Neural cell (in vitro differentiated cells): Measurements from ENCODE around the gene GPRC5A. TPM values are rescaled to one million over a fixed set of nuclear protein-coding genes. Genes with fewer than 3 reads are reported as not detected.

Experiments used
- H2AFZ ChIP-seq: fragments of 200-600, 300-800 bp; sonication (generic), shearing (Covaris generic); 2 replicates; pipeline ENCODE4 v1.6.0; 2014; ENCODE audit warnings: low read depth, mild to moderate bottlenecking, antibody characterized with exemption, low read length, moderate library complexity
- H3F3A ChIP-seq: fragments of 200-600 bp; shearing (Covaris generic); 2 replicates; pipeline ENCODE4 v1.6.1; 2016; ENCODE audit warnings: mild to moderate bottlenecking, moderate library complexity, mixed read lengths, antibody characterized with exemption, low read length; ENCODE audit not compliant: insufficient read depth, poor library complexity, severe bottlenecking
- H3K27ac ChIP-seq: fragments of 200-600, 300-800 bp; sonication (generic), shearing (Covaris generic); 2 replicates; pipeline ENCODE4 v1.5.1; 2014; ENCODE audit warnings: mild to moderate bottlenecking, low read length, moderate library complexity
- H3K27me3 ChIP-seq: fragments of 300-800, 200-600 bp; sonication (generic), shearing (Covaris generic); 2 replicates; pipeline ENCODE4 v1.6.0; 2014; ENCODE audit warnings: mild to moderate bottlenecking, low read depth, low read length, moderate library complexity; ENCODE audit not compliant: insufficient read depth
- H3K36me3 ChIP-seq: fragments of 300-800, 200-600 bp; sonication (generic), shearing (Covaris generic); 2 replicates; pipeline ENCODE4 v1.5.1; 2014; ENCODE audit warnings: mild to moderate bottlenecking, antibody characterized with exemption, low read length, moderate library complexity; ENCODE audit not compliant: insufficient read depth
- H3K4me2 ChIP-seq: fragments of 300-800, 200-600 bp; sonication (generic), shearing (Covaris generic); 2 replicates; pipeline ENCODE4 v1.6.0; 2014; ENCODE audit warnings: mild to moderate bottlenecking, low read length
- H3K4me3 ChIP-seq: fragments of 300-800, 200-600 bp; sonication (generic), shearing (Covaris generic); 2 replicates; pipeline ENCODE4 v1.5.1; 2014; ENCODE audit warnings: mild to moderate bottlenecking, low read length, moderate library complexity
- H3K79me2 ChIP-seq: fragments of 200-600 bp; shearing (Covaris generic); replicated peaks from 2 replicates; pipeline ENCODE4 v1.6.0; 2014; ENCODE audit warnings: mild to moderate bottlenecking, low read length, moderate library complexity; ENCODE audit not compliant: insufficient read depth
- H3K9ac ChIP-seq: fragments of 300-800, 200-600 bp; sonication (generic), shearing (Covaris generic); 2 replicates; pipeline ENCODE4 v1.6.1; 2016; ENCODE audit warnings: mild to moderate bottlenecking, low read length, mixed read lengths
- H3K9me2 ChIP-seq: fragments of 200-600 bp; shearing (Covaris generic); 2 replicates; pipeline ENCODE4 v1.6.1; 2016; ENCODE audit warnings: mild to moderate bottlenecking, low read length, mixed read lengths; ENCODE audit not compliant: insufficient read depth
- H3K9me3 ChIP-seq: fragments of 200-600, 300-800 bp; sonication (generic), shearing (Covaris generic); 2 replicates; pipeline ENCODE4 v1.6.1; 2016; ENCODE audit warnings: mild to moderate bottlenecking, mixed run types, low read length, moderate library complexity, mixed read lengths
- H4K20me1 ChIP-seq: fragments of 200-600 bp; shearing (Covaris generic); 2 replicates; pipeline ENCODE4 v1.6.1; 2016; ENCODE audit warnings: mild to moderate bottlenecking, mixed run types; ENCODE audit not compliant: insufficient read depth
- EP300 ChIP-seq: fragments of 450-650 bp; conservative IDR thresholded peaks from 2 replicates; pipeline ENCODE4 v1.6.1; 2014; ENCODE audit warnings: antibody characterized with exemption, mild to moderate bottlenecking, moderate library complexity; ENCODE audit not compliant: poor library complexity, severe bottlenecking
- EZH2 ChIP-seq: fragments of 200-600, 300-800 bp; shearing (Covaris generic), sonication (generic); IDR thresholded peaks from 2 replicates; pipeline ENCODE4 v1.6.1; 2014; ENCODE audit warnings: antibody characterized with exemption, low read length, borderline replicate concordance, mild to moderate bottlenecking; ENCODE audit not compliant: insufficient read depth, poor library complexity, severe bottlenecking
- MXI1 ChIP-seq: fragments of 450-650 bp; conservative IDR thresholded peaks from 2 replicates; pipeline ENCODE4 v1.6.1; 2014; ENCODE audit warnings: antibody characterized with exemption, mild to moderate bottlenecking; ENCODE audit not compliant: poor library complexity, severe bottlenecking
- POLR2AphosphoS5 ChIP-seq: IDR thresholded peaks from 2 replicates; pipeline ENCODE4 v1.6.1; 2012
- RAD21 ChIP-seq: fragments of 450-650 bp; conservative IDR thresholded peaks from 2 replicates; pipeline ENCODE4 v1.6.1; 2014; ENCODE audit warnings: antibody characterized with exemption, mild to moderate bottlenecking, moderate library complexity
- SMC3 ChIP-seq: fragments of 450-650 bp; conservative IDR thresholded peaks from 2 replicates; pipeline ENCODE4 v1.6.1; 2014; ENCODE audit warnings: antibody characterized with exemption, mild to moderate bottlenecking, moderate library complexity; ENCODE audit not compliant: poor library complexity
- TAF1 ChIP-seq: IDR thresholded peaks from 2 replicates; pipeline ENCODE4 v1.6.1; 2012; ENCODE audit warnings: low read depth
- polyA plus RNA-seq: library from polyadenylated mRNA; depleted of rRNA; stranded (reverse); fragments of >200 nt; gene quantifications from 2 replicates; pipeline ENCODE4 v1.2.3, GENCODE V29; 2014
- TF ChIP-seq, protein P1 (sequence below): IDR thresholded peaks from 2 replicates; pipeline ENCODE4 v1.6.1; 2012; ENCODE audit warnings: borderline replicate concordance
- TF ChIP-seq, protein P2 (sequence below): fragments of 450-650 bp; IDR thresholded peaks from 2 replicates; pipeline ENCODE4 v1.5.1; 2014; ENCODE audit warnings: antibody characterized with exemption, mild to moderate bottlenecking, moderate library complexity; ENCODE audit not compliant: poor library complexity, severe bottlenecking

Gene GPRC5A
- polyA plus RNA-seq, 1 donor from 2014 or later = 0.09 TPM

- no peaks in the 10 kb centered on the region for H3K79me2 ChIP-seq
- H3K4me3 ChIP-seq = no peak overlapping the region
- no peaks in the 10 kb centered on the region for H3F3A ChIP-seq
- TF ChIP-seq, protein P1, sequence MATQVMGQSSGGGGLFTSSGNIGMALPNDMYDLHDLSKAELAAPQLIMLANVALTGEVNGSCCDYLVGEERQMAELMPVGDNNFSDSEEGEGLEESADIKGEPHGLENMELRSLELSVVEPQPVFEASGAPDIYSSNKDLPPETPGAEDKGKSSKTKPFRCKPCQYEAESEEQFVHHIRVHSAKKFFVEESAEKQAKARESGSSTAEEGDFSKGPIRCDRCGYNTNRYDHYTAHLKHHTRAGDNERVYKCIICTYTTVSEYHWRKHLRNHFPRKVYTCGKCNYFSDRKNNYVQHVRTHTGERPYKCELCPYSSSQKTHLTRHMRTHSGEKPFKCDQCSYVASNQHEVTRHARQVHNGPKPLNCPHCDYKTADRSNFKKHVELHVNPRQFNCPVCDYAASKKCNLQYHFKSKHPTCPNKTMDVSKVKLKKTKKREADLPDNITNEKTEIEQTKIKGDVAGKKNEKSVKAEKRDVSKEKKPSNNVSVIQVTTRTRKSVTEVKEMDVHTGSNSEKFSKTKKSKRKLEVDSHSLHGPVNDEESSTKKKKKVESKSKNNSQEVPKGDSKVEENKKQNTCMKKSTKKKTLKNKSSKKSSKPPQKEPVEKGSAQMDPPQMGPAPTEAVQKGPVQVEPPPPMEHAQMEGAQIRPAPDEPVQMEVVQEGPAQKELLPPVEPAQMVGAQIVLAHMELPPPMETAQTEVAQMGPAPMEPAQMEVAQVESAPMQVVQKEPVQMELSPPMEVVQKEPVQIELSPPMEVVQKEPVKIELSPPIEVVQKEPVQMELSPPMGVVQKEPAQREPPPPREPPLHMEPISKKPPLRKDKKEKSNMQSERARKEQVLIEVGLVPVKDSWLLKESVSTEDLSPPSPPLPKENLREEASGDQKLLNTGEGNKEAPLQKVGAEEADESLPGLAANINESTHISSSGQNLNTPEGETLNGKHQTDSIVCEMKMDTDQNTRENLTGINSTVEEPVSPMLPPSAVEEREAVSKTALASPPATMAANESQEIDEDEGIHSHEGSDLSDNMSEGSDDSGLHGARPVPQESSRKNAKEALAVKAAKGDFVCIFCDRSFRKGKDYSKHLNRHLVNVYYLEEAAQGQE = no peak
- TF ChIP-seq EZH2 (no peak), SMC3 (no peak), EP300 (no peak), TAF1 (no peak), RAD21 (no peak), POLR2AphosphoS5 (no peak), MXI1 (no peak)
- TF ChIP-seq, protein P2, sequence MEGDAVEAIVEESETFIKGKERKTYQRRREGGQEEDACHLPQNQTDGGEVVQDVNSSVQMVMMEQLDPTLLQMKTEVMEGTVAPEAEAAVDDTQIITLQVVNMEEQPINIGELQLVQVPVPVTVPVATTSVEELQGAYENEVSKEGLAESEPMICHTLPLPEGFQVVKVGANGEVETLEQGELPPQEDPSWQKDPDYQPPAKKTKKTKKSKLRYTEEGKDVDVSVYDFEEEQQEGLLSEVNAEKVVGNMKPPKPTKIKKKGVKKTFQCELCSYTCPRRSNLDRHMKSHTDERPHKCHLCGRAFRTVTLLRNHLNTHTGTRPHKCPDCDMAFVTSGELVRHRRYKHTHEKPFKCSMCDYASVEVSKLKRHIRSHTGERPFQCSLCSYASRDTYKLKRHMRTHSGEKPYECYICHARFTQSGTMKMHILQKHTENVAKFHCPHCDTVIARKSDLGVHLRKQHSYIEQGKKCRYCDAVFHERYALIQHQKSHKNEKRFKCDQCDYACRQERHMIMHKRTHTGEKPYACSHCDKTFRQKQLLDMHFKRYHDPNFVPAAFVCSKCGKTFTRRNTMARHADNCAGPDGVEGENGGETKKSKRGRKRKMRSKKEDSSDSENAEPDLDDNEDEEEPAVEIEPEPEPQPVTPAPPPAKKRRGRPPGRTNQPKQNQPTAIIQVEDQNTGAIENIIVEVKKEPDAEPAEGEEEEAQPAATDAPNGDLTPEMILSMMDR = no peak
- H3K4me2 ChIP-seq = no peak overlapping the region
- no peak overlapping the region for H3K9ac ChIP-seq
- H3K27ac ChIP-seq = no peak overlapping the region
- H3K36me3 ChIP-seq = no peaks in the 10 kb centered on the region
- H3K27me3 ChIP-seq = no peaks in the 10 kb centered on the region
- no peak overlapping the region for H2AFZ ChIP-seq
- H3K9me2 ChIP-seq = no peaks in the 10 kb centered on the region
- H4K20me1 ChIP-seq = no peaks in the 10 kb centered on the region
- no peaks in the 10 kb centered on the region for H3K9me3 ChIP-seq
Measured at GRCh38 chr12:12941450-12942350, 50.3 kb downstream of the GPRC5A start.

DNA sequence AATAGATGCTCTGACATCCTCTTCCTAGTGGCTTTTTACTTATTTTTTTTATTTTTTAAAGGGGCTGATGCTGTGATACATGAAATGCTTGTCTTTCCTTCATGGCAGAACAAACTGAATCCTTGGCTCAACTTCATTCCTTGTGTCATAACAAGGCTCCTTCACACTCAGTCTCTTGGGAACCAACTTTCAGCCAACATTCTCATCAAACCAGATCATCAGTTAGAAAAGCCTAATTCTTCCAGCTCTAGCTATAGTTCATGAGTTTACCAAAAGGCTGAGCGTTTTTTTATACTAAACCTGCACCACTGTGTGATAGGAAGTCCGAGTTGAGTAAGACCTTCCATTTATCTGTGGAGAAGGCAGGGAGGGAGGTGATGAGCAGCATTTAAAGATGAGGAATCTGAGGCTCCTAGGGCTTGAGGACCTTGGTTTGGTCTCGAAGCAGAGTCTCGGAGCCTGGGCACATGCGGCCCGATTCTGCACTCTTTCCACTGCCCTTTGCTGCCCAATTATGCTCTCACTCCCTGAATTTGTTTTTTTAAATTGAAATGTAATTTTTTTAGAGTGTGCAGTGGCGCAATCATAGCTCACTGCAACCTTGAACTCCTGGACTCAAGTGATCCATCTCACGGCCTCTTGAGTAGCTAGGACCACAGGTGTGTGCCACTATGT, 52.4 kb downstream of the GPRC5A start:
- no peaks in the 10 kb centered on the region for H3K9me2 ChIP-seq
- H3F3A ChIP-seq = no peaks in the 10 kb centered on the region
- H2AFZ ChIP-seq = no peak overlapping the region
- H3K9ac ChIP-seq = no peak overlapping the region
- H3K27ac ChIP-seq = no peak overlapping the region
- no peaks in the 10 kb centered on the region for H3K27me3 ChIP-seq
- no peak overlapping the region for H3K4me3 ChIP-seq
- TF ChIP-seq POLR2AphosphoS5 = no peak
- no peak for TF ChIP-seq EP300
- no peak for TF ChIP-seq RAD21
- no peak for TF ChIP-seq EZH2
- TF ChIP-seq, protein P1 = no peak
- no peak for TF ChIP-seq TAF1
- TF ChIP-seq, protein P2 = no peak
- TF ChIP-seq MXI1 = no peak
- no peak for TF ChIP-seq SMC3
- no peaks in the 10 kb centered on the region for H4K20me1 ChIP-seq
- H3K4me2 ChIP-seq = no peak overlapping the region
- no peaks in the 10 kb centered on the region for H3K79me2 ChIP-seq
- no peaks in the 10 kb centered on the region for H3K9me3 ChIP-seq
- no peaks in the 10 kb centered on the region for H3K36me3 ChIP-seq
